ENCODE data around the gene NRG3.

GRCh38 chr10:82506680-82507376, 631.8 kb downstream of the NRG3 start:
- no peak for TF ChIP-seq POLR2A (IDR thresholded peaks at IDR 0.05)
- TF ChIP-seq, protein P1, sequence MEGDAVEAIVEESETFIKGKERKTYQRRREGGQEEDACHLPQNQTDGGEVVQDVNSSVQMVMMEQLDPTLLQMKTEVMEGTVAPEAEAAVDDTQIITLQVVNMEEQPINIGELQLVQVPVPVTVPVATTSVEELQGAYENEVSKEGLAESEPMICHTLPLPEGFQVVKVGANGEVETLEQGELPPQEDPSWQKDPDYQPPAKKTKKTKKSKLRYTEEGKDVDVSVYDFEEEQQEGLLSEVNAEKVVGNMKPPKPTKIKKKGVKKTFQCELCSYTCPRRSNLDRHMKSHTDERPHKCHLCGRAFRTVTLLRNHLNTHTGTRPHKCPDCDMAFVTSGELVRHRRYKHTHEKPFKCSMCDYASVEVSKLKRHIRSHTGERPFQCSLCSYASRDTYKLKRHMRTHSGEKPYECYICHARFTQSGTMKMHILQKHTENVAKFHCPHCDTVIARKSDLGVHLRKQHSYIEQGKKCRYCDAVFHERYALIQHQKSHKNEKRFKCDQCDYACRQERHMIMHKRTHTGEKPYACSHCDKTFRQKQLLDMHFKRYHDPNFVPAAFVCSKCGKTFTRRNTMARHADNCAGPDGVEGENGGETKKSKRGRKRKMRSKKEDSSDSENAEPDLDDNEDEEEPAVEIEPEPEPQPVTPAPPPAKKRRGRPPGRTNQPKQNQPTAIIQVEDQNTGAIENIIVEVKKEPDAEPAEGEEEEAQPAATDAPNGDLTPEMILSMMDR (IDR thresholded peaks at IDR 0.05): no peak

Data from testis (tissue), 2 donors.